HEK293 (cell line): ENCODE measurements around the gene STX18.

Source experiments
- ZNF175 ChIP-seq: fragments of 450-650 bp; formaldehyde crosslinking; IDR thresholded peaks from 2 replicates; pipeline ENCODE4 v1.5.1; 2016; ENCODE audit warnings: missing biosample characterization, missing genetic modification characterization
- ZNF37A ChIP-seq: fragments of 450-650 bp; IDR thresholded peaks from 2 replicates; pipeline ENCODE4 v1.5.1; 2018; ENCODE audit warnings: missing biosample characterization, missing genetic modification characterization

GRCh38 chr4:4509521-4509920 is 32.3 kb downstream of the STX18 start:
- TF ChIP-seq ZNF37A (tag by site-specific recombination) (no peak), ZNF175 (tag by site-specific recombination) (no peak)
